GM15510 (cell line): Measurements from ENCODE around the gene CHKA.

Experiments used
- POLR2A ChIP-seq: IDR thresholded peaks from 3 replicates; pipeline ENCODE4 v1.6.1; 2011; ENCODE audit warnings: borderline replicate concordance; ENCODE audit not compliant: insufficient read length; ENCODE audit errors: extremely low read depth

The CHKA gene

DNA sequence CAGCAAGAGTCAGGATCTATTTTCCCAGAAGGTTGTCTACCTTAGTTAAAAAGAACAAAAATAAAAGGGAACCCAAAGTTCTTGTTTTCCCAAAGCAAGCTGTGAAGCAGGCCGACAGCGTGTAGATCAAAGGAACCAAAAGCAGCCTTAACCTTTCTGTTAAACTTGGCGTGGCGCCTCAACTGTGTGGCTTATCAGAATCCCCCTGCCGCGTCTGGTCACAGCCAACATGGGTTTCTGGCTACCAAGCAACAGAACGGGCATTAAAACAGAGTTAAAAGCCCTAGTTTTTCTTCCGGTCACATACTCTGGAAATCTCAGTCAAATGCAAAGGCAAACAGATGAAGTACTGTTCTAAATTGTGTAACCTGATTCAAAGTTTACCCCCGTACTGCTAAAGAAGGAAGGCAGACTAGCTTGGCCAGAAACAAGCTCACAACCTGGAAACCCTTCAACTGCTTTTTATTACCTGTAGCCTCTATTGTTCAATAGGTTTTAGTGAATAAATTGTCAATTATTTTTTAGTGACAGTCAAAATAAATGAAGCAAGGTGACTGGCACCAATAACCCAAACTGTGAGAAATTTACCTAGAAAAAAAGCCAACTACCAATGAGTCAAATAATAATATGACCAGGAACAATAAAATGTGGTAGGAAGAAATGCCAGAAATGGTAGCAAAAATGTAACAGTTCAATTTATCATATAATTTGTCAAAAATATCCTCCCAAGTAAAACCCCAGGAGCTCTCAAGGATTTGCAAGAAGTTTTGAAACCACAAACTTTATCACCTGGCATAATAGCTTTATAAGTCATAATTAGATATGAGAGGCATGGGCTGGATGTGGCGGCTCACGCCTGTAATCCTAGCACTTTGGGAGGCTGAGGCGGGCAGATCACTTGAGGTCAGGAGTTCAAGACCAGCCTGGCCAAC, 21.4 kb downstream of the CHKA start:
- no peak for TF ChIP-seq POLR2A

DNA sequence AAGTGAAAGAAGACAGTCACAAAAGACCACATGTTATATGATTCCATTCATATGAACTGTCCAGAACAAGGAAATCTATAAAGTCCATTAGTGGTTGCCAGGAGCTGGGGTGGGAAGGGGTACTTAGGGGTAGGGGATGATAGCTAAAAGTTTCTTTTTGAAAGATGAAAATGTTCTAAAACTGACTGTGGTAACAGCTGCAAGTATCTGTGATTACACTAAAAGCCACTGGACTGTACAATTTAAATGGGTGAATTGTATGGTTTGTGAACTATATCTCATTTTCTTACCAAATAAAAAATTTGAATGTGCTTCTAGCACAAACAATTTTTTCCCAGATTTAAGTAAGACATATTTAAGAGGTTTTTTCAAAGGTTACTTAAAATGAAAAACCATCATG, 22.1 kb downstream of the CHKA start:
- TF ChIP-seq POLR2A = no peak

DNA sequence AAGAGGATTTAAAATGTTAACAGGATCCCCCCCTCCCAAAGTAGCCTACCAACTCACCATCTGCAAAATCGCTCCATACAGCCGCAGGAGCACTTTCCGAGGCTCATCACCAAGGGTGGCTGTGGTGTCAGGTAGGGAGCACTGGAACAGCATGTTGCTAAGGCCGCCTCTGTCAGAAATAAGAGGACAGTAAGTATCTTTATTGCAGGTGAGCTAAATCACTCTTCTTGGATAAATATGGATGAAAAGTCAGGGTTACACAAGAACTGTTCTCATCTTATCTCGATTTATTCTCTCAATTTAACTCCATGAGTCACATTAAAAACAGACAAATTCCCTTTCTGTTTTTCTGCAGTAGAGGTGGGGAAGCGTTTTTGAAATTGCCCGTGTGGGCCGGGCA, 24.2 kb downstream of the CHKA start:
- no peak for TF ChIP-seq POLR2A

DNA sequence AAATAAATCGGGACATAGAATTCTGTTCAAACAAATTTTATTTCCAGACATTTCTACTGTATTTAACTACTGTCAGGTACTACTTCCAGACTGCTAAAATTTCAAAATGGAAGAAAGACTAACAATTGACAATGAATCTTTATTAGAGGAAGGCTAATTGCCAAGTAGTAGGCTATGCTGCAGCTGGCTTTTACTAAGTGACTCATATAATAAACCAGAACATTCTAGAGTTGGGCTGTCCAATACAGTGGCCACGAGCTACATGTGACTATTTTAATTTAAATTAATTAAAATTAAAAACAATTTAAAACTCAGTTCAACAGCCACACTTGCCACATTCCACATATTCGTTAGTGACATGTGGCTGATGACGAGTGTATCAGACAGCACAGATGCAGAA, 27.6 kb downstream of the CHKA start:
- TF ChIP-seq POLR2A = no peak

DNA sequence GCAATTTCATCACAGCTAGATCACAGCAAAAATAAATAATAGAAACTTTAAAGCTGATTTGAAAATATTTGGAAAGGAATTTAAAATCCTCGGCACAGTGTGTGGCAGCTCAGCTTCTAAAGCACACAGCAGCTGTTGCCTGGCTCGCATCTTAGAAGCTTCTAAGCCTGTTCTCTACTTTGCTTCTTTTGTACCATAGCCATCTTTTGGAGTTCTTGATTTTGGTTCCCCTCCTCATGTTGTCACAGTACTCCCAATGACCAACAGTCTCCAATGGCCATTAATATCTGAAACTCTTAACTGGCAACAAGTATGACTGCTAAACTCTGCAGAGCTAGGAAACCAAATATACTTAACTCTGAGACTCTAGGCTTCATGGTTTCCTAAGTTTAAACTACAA, 28.8 kb downstream of the CHKA start:
- no peak for TF ChIP-seq POLR2A

DNA sequence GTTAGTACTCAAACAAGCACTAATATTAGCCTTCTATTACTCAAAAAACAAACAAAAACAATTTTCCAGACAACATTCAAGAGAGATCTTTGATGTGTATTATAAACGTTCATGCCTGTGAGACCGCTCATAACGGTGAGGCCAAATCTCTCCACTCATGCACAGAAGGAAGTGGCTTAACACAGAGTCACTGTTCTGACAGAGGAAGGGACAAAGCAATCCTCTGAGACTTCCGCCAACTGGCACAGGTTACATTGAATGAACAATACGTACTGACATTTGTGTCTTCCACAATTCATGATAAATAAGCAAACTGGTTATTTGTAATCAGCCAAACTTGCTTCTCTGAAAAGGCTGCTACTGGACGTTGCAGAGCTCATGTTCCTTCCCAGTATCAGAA, 30.5 kb downstream of the CHKA start:
- TF ChIP-seq POLR2A = no peak

DNA sequence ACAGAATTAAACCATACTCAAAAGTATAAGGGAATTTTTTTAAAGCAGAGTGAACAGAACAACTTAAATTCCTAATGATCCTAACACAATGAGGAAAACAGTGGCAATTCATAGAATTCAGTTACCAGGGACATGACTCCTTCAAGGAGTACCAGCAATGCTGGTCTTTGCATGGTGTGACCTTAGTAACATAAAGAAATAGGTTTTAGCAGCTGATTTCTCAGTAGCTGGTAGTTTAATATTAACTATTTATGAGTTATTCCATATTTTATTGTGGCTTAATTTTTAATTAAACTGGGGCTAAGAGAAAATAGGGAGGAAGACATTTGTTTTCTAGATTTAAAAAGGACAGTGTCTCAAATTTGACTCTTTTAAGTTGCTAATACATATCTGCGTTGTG, 30.9 kb downstream of the CHKA start:
- TF ChIP-seq POLR2A = no peak

DNA sequence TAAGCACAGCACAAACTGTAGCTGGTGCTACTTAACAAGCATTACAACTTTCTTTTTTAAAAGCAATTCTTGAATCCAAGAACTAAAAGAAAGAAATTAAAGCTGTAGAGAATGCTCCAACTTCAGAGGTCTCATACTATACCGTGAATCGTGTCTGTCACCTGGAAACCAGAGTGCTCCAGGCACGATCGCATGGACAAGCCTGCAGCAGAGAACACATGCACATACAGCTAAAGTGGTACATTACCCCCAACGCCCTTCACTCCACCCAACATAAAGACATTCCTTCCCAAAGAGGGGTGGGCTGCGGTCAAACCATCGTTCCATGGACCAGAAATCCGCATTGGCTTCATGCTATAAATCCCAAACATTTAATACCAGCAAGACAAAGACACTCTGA, 31.5 kb downstream of the CHKA start:
- no peak for TF ChIP-seq POLR2A

DNA sequence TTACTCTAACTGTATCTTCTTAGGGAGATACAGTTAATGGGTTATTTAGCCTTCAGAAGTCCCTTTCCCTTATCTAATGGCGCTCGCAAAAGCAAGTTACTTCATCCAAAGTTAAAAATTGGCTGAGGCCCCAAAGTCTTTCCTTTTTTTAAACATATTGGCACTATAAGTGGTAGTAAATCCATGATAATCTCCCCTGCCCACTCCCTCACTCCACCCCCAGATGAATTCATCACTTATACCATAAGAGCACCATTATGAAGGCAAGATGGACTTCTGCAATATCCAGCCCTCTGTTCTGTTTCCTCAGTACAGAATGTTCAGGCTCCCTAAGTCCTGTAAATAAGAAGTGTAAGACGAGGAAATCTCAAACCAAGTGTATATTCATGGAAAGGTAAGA, 37.7 kb downstream of the CHKA start:
- TF ChIP-seq POLR2A = no peak

DNA sequence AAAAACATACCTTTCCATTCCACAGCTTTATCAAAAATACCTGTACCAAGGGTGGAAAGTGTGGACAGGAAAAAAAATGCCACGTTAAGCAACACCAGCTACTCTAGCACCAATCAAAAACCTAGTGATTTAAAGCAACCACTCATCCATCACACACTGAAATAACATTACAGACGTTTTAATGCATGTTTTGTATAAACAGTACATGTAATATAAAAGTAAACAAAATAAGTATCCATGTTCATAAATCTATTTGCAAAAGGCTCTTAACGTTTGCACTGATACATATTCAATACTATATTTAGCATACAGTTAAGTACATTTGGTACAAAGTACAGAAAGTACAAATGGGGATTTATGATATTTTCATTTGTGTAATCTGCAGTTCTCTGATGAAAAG, 38.7 kb downstream of the CHKA start:
- no peak for TF ChIP-seq POLR2A

DNA sequence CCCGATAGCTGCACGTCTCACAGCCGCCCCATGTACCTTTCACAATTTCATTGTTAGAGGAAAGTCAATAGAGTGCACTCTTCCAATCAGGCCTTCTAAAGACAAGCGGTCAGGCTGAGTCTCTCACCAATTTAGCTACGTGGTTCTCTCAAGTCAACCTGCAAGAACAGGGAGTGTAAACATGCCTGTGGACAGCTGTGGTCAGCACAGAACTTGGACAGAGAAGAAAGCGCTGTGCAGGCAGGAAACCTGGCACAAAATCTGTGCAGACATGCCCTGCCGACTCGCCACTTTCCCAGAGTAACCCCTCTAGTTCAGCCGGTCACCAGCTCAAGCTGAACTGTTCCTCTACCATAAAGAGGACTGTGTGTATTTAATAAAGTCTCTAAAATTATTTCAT, 39.5 kb downstream of the CHKA start:
- no peak for TF ChIP-seq POLR2A

DNA sequence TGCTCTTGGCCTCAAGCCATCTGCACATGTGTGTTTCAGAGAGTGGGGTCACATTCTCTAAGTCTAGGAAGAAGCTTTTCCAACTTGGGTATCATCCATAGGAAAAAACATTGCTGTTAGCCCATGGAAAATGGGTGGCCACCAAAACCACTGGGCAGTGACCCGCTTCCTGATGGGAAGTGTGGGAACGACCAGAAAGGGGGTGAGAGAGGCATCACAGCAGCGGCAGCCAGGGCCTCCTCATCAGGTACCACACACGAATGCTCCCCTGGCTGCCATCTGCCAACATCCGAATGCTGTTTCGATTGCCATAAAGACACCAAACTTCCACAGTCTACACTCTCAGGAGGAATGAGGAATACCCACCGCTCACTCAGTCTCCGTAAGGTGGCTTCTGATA, 40.3 kb downstream of the CHKA start:
- no peak for TF ChIP-seq POLR2A

DNA sequence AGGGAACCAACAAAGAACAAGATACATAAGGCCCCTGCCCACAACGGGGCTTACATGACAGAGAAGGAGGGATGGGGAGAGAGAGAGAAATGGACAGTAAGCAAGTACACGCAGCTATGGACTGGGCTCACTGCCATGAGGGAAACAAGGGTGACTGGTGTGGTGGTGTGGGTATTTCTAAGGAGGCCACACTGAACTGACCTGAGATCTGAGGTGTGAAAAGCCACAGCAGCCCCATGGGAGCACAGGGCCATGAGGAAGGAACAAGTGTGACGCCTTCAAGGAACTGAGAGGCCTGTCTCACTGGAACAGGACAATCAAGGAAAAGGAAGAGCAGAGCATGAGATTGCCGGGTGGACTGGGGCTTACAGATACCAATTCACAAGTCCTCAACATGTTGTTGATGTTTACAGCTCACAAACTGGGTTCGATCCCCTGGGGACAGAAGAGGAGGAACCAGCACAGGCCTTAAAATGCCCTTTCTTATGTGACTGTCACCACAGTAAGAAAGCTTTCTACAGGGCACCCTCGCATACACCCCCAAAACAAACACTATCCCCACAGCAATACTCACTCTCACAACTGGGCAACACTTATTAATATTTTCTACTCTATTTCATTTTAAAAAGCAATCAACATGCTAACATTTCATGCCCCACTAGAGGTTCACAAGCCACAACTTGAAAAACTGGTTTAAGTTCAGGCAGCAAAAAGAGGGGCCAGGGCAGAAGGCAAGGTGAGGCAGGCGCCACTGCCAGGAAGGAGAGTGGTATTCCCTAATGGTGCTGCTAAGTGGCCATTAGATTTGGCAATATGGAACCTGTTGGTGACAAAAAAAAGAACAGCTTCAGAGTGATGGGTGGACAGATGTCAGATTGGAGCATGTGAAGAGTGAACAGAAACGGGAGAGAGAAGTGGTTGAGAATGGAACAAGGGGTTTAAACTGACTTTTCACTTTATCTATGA, 43.3 kb downstream of the CHKA start:
- TF ChIP-seq POLR2A = no peak

DNA sequence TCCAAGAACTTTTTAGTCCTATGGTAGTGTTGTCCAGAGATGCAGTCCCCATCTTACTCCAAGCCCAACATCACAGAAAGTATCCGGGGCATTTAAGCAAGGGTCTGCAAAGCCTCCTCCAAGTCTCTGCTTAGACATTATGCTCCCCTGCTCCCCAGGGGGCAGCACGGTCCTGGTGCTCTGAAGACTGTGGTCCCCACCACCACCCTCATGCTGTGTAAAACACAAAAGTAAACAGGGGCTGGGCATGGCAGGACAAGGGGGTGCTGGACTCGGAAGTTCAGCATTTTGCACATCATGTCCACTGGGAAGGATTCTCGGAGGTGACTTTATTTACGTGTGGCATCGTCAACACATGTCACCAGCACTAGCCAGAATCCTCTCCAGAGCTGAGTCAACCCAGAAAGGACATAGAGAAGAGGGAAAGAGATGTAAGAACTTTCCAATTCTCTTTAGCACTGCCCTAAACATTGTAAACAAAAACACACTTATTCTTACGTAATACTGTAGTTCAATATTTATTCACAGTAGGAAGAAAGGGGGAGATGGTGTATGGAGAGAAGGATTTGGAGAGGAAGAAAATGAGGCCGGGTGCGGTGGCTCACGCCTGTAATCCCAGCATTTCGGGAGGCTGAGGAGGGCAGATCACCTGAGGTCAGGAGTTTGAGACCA, 44.7 kb downstream of the CHKA start:
- no peak for TF ChIP-seq POLR2A

DNA sequence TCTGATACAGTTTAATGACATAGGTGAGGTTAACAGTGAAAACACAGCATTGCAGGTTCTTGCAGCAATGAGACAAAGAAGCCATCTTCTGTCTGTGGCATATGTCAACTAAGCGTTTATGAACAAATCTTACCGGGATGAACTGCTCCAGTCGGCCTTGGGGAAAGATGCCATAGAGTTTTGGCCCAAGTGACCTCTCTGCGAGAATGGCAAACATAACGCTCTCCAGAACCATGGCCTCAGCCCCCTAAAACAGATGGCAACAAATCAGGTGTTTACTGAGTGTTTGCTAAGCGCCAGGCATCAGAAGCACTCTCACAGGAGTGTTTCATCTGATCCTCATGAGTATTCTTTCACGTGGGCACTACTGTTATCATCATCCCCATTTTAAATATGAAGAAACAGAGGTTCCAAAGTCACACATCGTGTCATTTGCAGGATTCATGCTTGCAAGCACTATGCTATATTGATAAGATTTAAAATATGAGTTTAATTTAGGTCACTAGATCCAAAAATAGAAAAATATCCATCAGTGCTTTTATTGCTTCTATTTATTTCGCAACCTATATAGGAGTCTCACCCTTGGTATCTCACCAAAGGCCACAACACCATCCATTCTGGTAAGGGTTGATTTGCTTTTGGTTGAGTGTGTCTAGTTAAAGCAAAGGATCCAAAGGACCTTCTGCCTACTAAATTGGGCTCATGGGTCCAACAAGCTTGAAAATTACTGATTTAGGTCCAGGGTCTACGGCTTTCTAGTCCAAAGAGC, 46.4 kb downstream of the CHKA start:
- TF ChIP-seq POLR2A = no peak
